CD4-positive, CD25-positive, alpha-beta regulatory T cell (primary cell): ENCODE data around the gene AMMECR1L. TPM values are rescaled to one million over a fixed set of nuclear protein-coding genes. Genes with fewer than 3 reads are reported as not detected.
"Not testable (repeated sequence)": the region's sequence is repeated elsewhere in the genome, so short reads cannot be mapped to it uniquely, and the experiment has no call there.

Experiments
- ATAC-seq, 2 donors: fragments of 150-1000 bp; cut with Tn5 transposase; one replicate each; pipeline ENCODE4 v1.10.0; 2021; ENCODE audit warnings: low read depth in 2 of 2, moderate number of reproducible peaks in 2 of 2, moderate library complexity in 1 of 2
- DNase-seq, 3 donors: peaks; one replicate each; pipeline versions ENCODE4 v3.0.0 to v3.0.0-alpha.2; 2012 to 2022; ENCODE audit warnings: mixed read lengths in 1 of 3
- H3K27ac ChIP-seq: one replicate; pipeline ENCODE4 v1.7.0; 2013; ENCODE audit warnings: mild to moderate bottlenecking, low read length; ENCODE audit not compliant: insufficient read depth, poor library complexity, severe bottlenecking
- H3K27me3 ChIP-seq: one replicate; pipeline ENCODE4 v1.7.0; 2013; ENCODE audit warnings: low read length; ENCODE audit not compliant: control insufficient read depth, insufficient read depth
- H3K36me3 ChIP-seq: one replicate; pipeline ENCODE4 v1.7.0; 2013; ENCODE audit warnings: mild to moderate bottlenecking, low read length, moderate library complexity; ENCODE audit not compliant: control insufficient read depth, insufficient read depth
- H3K4me1 ChIP-seq: 2 replicates; pipeline ENCODE4 v1.7.0; 2013; ENCODE audit warnings: mild to moderate bottlenecking, low read length; ENCODE audit not compliant: insufficient read depth, control insufficient read depth, poor library complexity, severe bottlenecking
- H3K4me3 ChIP-seq: one replicate; pipeline ENCODE4 v1.7.0; 2013; ENCODE audit warnings: low read depth, mild to moderate bottlenecking, low read length, moderate library complexity
- H3K9me3 ChIP-seq, 2 experiments: 1 replicate in 1 of 2; 2 replicates in 1 of 2; pipeline ENCODE4 v1.7.0; 2013; ENCODE audit warnings: low read length in 2 of 2, mild to moderate bottlenecking in 1 of 2, moderate library complexity in 1 of 2; ENCODE audit not compliant: control insufficient read depth in 2 of 2
- H3K27ac Mint-ChIP-seq, 3 donors: one replicate each; pipeline ENCODE4 v1.8.0; 2020 to 2022; ENCODE audit warnings: mild to moderate bottlenecking in 3 of 3, mixed read lengths in 3 of 3, moderate library complexity in 2 of 3
- H3K27me3 Mint-ChIP-seq: one replicate; pipeline ENCODE4 v1.8.0; 2022; ENCODE audit warnings: mild to moderate bottlenecking, mixed read lengths
- H3K36me3 Mint-ChIP-seq: one replicate; pipeline ENCODE4 v1.8.0; 2020; ENCODE audit warnings: mixed read lengths
- H3K4me1 Mint-ChIP-seq, 4 donors: one replicate each; pipeline ENCODE4 v1.8.0; 2020 to 2022; ENCODE audit warnings: mixed read lengths in 4 of 4, mild to moderate bottlenecking in 1 of 4
- H3K4me3 Mint-ChIP-seq, 4 donors: one replicate each; pipeline ENCODE4 v1.8.0; 2020 to 2022; ENCODE audit warnings: mild to moderate bottlenecking in 4 of 4, mixed read lengths in 4 of 4, moderate library complexity in 3 of 4
- H3K9me3 Mint-ChIP-seq, 7 donors: one replicate each; pipeline ENCODE4 v1.8.0; 2020 to 2022; ENCODE audit warnings: mixed read lengths in 7 of 7, mild to moderate bottlenecking in 3 of 7, moderate library complexity in 2 of 7
- polyA plus RNA-seq, 4 donors: library from polyadenylated mRNA; unstranded; fragments of 300-500 nt; fragmentation: Illumina TruSeq; gene quantifications; one replicate each; pipeline ENCODE4 v1.2.3, GENCODE V29; 2021
- total RNA-seq: library from RNA; stranded (reverse); gene quantifications from one replicate; pipeline ENCODE4 v1.2.3, GENCODE V29; 2022

The AMMECR1L gene
- total and polyA plus RNA-seq, 5 donors from 2014 or later, result 3.3 to 14.0 (median 6.4) TPM

- Mint-ChIP-seq H3K4me3 (peak overlapping the region; percentile 91 to 97 (median 94)), H3K4me1 (peaks cover 22 to 65% (median 50%) of the 10 kb centered on the region in 4 donors), H3K27ac (peak overlapping the region; percentile 83 to 97 (median 91))
- Histone ChIP-seq H3K4me1 (peaks cover 22% of the 10 kb centered on the region), H3K4me3 (peak overlapping the region; percentile 73)
- not testable (repeated sequence) for H3K9me3 ChIP-seq, H3K36me3 Mint-ChIP-seq, H3K27me3 ChIP-seq, H3K9me3 Mint-ChIP-seq, H3K27me3 Mint-ChIP-seq, H3K36me3 ChIP-seq, H3K27ac ChIP-seq
- DNase-seq (peak; percentile 9 to 31 (median 21)), ATAC-seq (peak; percentile 1)
Observed at GRCh38 chr2:127884861-127885740, 655 bp downstream of the AMMECR1L start.

- H3K27me3 ChIP-seq, result no peaks in the 10 kb centered on the region
- no peak for ATAC-seq
- no peak overlapping the region for H3K27ac ChIP-seq
- H3K27me3 Mint-ChIP-seq, result no peaks in the 10 kb centered on the region
- no peaks in the 10 kb centered on the region for H3K9me3 Mint-ChIP-seq
- H3K9me3 ChIP-seq, result no peaks in the 10 kb centered on the region
- peak overlapping the region; percentile 83 to 97 (median 91) for H3K27ac Mint-ChIP-seq
- peak overlapping the region; percentile 73 for H3K4me3 ChIP-seq
- peak overlapping the region; percentile 91 to 95 (median 93) for H3K4me3 Mint-ChIP-seq
- peaks cover 4% of the 10 kb centered on the region for H3K36me3 Mint-ChIP-seq
- peaks cover 29 to 72% (median 53%) of the 10 kb centered on the region in 4 donors for H3K4me1 Mint-ChIP-seq
- no peak for DNase-seq
- peaks cover 14% of the 10 kb centered on the region for H3K36me3 ChIP-seq
- H3K4me1 ChIP-seq, result peaks cover 22% of the 10 kb centered on the region
Observed at GRCh38 chr2:127884436-127884835, 1.3 kb downstream of the AMMECR1L start.

GRCh38 chr2:127879899-127880298, 5.9 kb downstream of the AMMECR1L start:
- no peak overlapping the region for H3K4me3 Mint-ChIP-seq
- H3K27ac Mint-ChIP-seq, result peak overlapping the region in 2 of 3 donors; percentile 3 to 37
- no peaks in the 10 kb centered on the region for H3K27me3 Mint-ChIP-seq
- H3K4me1 Mint-ChIP-seq, result peaks cover 37 to 84% (median 63%) of the 10 kb centered on the region in 4 donors
- Histone ChIP-seq H3K27me3 (no peaks in the 10 kb centered on the region), H3K4me3 (no peak overlapping the region), H3K9me3 (no peaks in the 10 kb centered on the region), H3K36me3 (peaks cover 19% of the 10 kb centered on the region), H3K27ac (no peak overlapping the region), H3K4me1 (peaks cover 23% of the 10 kb centered on the region)
- DNase-seq (no peak), ATAC-seq (no peak)
- peaks cover 4% of the 10 kb centered on the region for H3K36me3 Mint-ChIP-seq
- no peaks in the 10 kb centered on the region for H3K9me3 Mint-ChIP-seq

GRCh38 chr2:127877626-127878025, 8.1 kb downstream of the AMMECR1L start:
- Histone ChIP-seq H3K4me3 (no peak overlapping the region), H3K27me3 (no peaks in the 10 kb centered on the region), H3K27ac (no peak overlapping the region), H3K9me3 (no peaks in the 10 kb centered on the region), H3K36me3 (peaks cover 39% of the 10 kb centered on the region), H3K4me1 (peaks cover 16% of the 10 kb centered on the region)
- Mint-ChIP-seq H3K9me3 (no peaks in the 10 kb centered on the region), H3K36me3 (peaks cover 10% of the 10 kb centered on the region), H3K27ac (peak overlapping the region in 1 of 3 donors; percentile 40), H3K4me3 (no peak overlapping the region), H3K27me3 (no peaks in the 10 kb centered on the region), H3K4me1 (peaks cover 27 to 78% (median 65%) of the 10 kb centered on the region in 4 donors)
- ATAC-seq (no peak), DNase-seq (no peak)

GRCh38 chr2:127877136-127877535, 8.6 kb downstream of the AMMECR1L start:
- peak overlapping the region in 1 of 3 donors; percentile 12 for H3K27ac Mint-ChIP-seq
- peaks cover 27 to 76% (median 63%) of the 10 kb centered on the region in 4 donors for H3K4me1 Mint-ChIP-seq
- no peaks in the 10 kb centered on the region for H3K9me3 ChIP-seq

GRCh38 chr2:127874378-127875269, 11.1 kb downstream of the AMMECR1L start:
- H3K4me1 ChIP-seq, result peaks cover 10% of the 10 kb centered on the region
- Mint-ChIP-seq H3K36me3 (peaks cover 18% of the 10 kb centered on the region), H3K4me3 (no peak overlapping the region), H3K27me3 (no peaks in the 10 kb centered on the region), H3K4me1 (peaks cover 14 to 51% (median 47%) of the 10 kb centered on the region in 4 donors), H3K9me3 (no peaks in the 10 kb centered on the region), H3K27ac (peak overlapping the region; percentile 78 to 90 (median 88))
- no peak overlapping the region for H3K4me3 ChIP-seq
- DNase-seq, result peak in 1 of 3 donors; percentile 40
- H3K36me3 ChIP-seq, result peaks cover 50% of the 10 kb centered on the region
- H3K9me3 ChIP-seq, result no peaks in the 10 kb centered on the region
- no peaks in the 10 kb centered on the region for H3K27me3 ChIP-seq
- no peak for ATAC-seq
- no peak overlapping the region for H3K27ac ChIP-seq

More at GRCh38 chr2:127877136-127877535, 8.6 kb downstream of the AMMECR1L start:
- Histone ChIP-seq H3K4me3 (no peak overlapping the region), H3K27ac (no peak overlapping the region), H3K4me1 (peaks cover 16% of the 10 kb centered on the region), H3K27me3 (no peaks in the 10 kb centered on the region), H3K36me3 (peaks cover 41% of the 10 kb centered on the region)
- Mint-ChIP-seq H3K4me3 (no peak overlapping the region), H3K36me3 (peaks cover 14% of the 10 kb centered on the region), H3K9me3 (no peaks in the 10 kb centered on the region), H3K27me3 (no peaks in the 10 kb centered on the region)
- no peak for ATAC-seq
- no peak for DNase-seq

GRCh38 chr2:127873707-127874303, 12.0 kb downstream of the AMMECR1L start:
- Mint-ChIP-seq H3K27me3 (no peaks in the 10 kb centered on the region), H3K27ac (peak overlapping the region in 2 of 3 donors; percentile 36 to 93), H3K9me3 (no peaks in the 10 kb centered on the region), H3K4me3 (no peak overlapping the region), H3K36me3 (peaks cover 18% of the 10 kb centered on the region), H3K4me1 (peaks cover 7 to 43% (median 40%) of the 10 kb centered on the region in 4 donors)
- DNase-seq, result no peak
- H3K4me1 ChIP-seq, result peaks cover 10% of the 10 kb centered on the region
- no peak overlapping the region for H3K4me3 ChIP-seq
- H3K27ac ChIP-seq, result no peak overlapping the region
- peaks cover 57% of the 10 kb centered on the region for H3K36me3 ChIP-seq
- ATAC-seq, result no peak
- H3K27me3 ChIP-seq, result no peaks in the 10 kb centered on the region
- no peaks in the 10 kb centered on the region for H3K9me3 ChIP-seq
